K562 (cell line): ENCODE data around the gene MAGI3. TPM values are rescaled to one million over a fixed set of nuclear protein-coding genes. Genes with fewer than 3 reads are reported as not detected.

Source experiments
- ARHGAP35 ChIP-seq: fragments of 450-650 bp; IDR thresholded peaks from 2 replicates; pipeline ENCODE4 v1.6.1; 2018; ENCODE audit not compliant: partially characterized antibody
- HEY1 ChIP-seq: fragments of 250-450 bp; sonication (Bioruptor Pico); IDR thresholded peaks from 2 replicates; pipeline ENCODE4 v1.5.0; 2020; ENCODE audit warnings: mild to moderate bottlenecking, moderate library complexity, borderline replicate concordance
- HOXB6 ChIP-seq: fragments of 250-450 bp; sonication (Bioruptor Pico); IDR thresholded peaks from 2 replicates; pipeline ENCODE4 v1.5.1; 2022; ENCODE audit warnings: mild to moderate bottlenecking, borderline replicate concordance
- MCM2 ChIP-seq: fragments of 450-650 bp; IDR thresholded peaks from 2 replicates; pipeline ENCODE4 v1.6.1; 2017; ENCODE audit warnings: low read depth, mild to moderate bottlenecking
- NONO ChIP-seq, 2 experiments: fragments of 200-400 bp in 1 of 2; fragments of 450-650 bp in 1 of 2; formaldehyde crosslinking in 1 of 2; IDR thresholded peaks; 2 replicates each; pipeline ENCODE4 v1.6.1; 2017; ENCODE audit warnings: low read depth in 2 of 2, mild to moderate bottlenecking in 2 of 2, moderate library complexity in 2 of 2, low read length in 1 of 2
- NUFIP1 ChIP-seq: fragments of 450-650 bp; IDR thresholded peaks from 2 replicates; pipeline ENCODE4 v1.6.1; 2018; ENCODE audit not compliant: partially characterized antibody
- SIX5 ChIP-seq, 2 experiments: IDR thresholded peaks; 2 replicates each; pipeline ENCODE4 v1.6.1; 2011; ENCODE audit warnings: low read length in 2 of 2, borderline replicate concordance in 1 of 2, low read depth in 1 of 2, mild to moderate bottlenecking in 1 of 2, moderate library complexity in 1 of 2; ENCODE audit not compliant: insufficient read depth in 1 of 2
- SREBF2 ChIP-seq: sonication (generic); formaldehyde crosslinking; IDR thresholded peaks from 2 replicates; pipeline ENCODE4 v1.4.0; 2020; ENCODE audit warnings: mild to moderate bottlenecking, missing genetic modification reagents
- STAT6 ChIP-seq: sonication (generic); formaldehyde crosslinking; IDR thresholded peaks from 2 replicates; pipeline ENCODE4 v1.8.1; 2023; ENCODE audit warnings: mild to moderate bottlenecking, missing genetic modification reagents
- THRB ChIP-seq: fragments of 450-650 bp; formaldehyde crosslinking; conservative IDR thresholded peaks from 2 replicates; pipeline ENCODE4 v1.4.0; 2022; ENCODE audit warnings: mild to moderate bottlenecking, missing genetic modification characterization
- ZKSCAN3 ChIP-seq: fragments of 250-450 bp; sonication (Bioruptor Pico); IDR thresholded peaks from 2 replicates; pipeline ENCODE4 v1.4.0; 2020
- ZNF24 ChIP-seq: fragments of 450-650 bp; IDR thresholded peaks from 2 replicates; pipeline ENCODE4 v1.6.1; 2016
- ZNF41 ChIP-seq: fragments of 250-450 bp; sonication (Bioruptor Pico); conservative IDR thresholded peaks from 2 replicates; pipeline ENCODE4 v1.4.0; 2020; ENCODE audit warnings: mild to moderate bottlenecking
- ZNF445 ChIP-seq: fragments of 250-450 bp; sonication (Bioruptor Pico); IDR thresholded peaks from 2 replicates; pipeline ENCODE4 v1.4.0; 2020; ENCODE audit warnings: low read depth, mild to moderate bottlenecking, moderate library complexity
- ZNF583 ChIP-seq: fragments of 250-450 bp; sonication (Bioruptor Pico); IDR thresholded peaks from 2 replicates; pipeline ENCODE4 v1.4.0; 2020
- ZNF589 ChIP-seq: fragments of 200-800 bp; sonication (Bioruptor generic); IDR thresholded peaks from 2 replicates; pipeline ENCODE4 v1.6.1; 2016; ENCODE audit warnings: low read depth, missing genetic modification characterization, missing compliant biosample characterization
- ZNF609 ChIP-seq: sonication (generic); formaldehyde crosslinking; IDR thresholded peaks from 2 replicates; pipeline ENCODE4 v1.8.1; 2023; ENCODE audit warnings: missing genetic modification reagents, mild to moderate bottlenecking, borderline replicate concordance
- ZNF695 ChIP-seq: fragments of 450-650 bp; formaldehyde crosslinking; IDR thresholded peaks from 2 replicates; pipeline ENCODE4 v1.4.0; 2020; ENCODE audit warnings: mild to moderate bottlenecking, moderate library complexity
- polyA plus RNA-seq, 8 experiments: library from polyadenylated mRNA; depleted of rRNA in 4 of 8; stranded (reverse) in 5 of 8; unstranded in 3 of 8; fragments of >200 nt; fragmentation: Nextera tagmentation in 2 of 8; fragmentation: Illumina TruSeq in 1 of 8; extraction: Ambion mirVana in 2 of 8; extraction: Trizol in 1 of 8; gene quantifications; 2 replicates each; pipeline versions ENCODE4 v1.2.1 to v1.2.3, GENCODE V29; 2011 to 2014; ENCODE audit warnings: inconsistent platforms in 1 of 8, missing spikeins in 1 of 8
- total RNA-seq, 7 experiments: library from RNA; depleted of rRNA in 6 of 7; stranded (reverse); fragments of >200 nt in 6 of 7; fragmentation: Illumina TruSeq in 2 of 7; extraction: Trizol in 2 of 7; gene quantifications; 2 replicates each; pipeline versions ENCODE4 v1.2.1 to v1.2.3, GENCODE V29; 2011 to 2021; ENCODE audit warnings: low replicate concordance in 1 of 7

Gene MAGI3
- total and polyA plus RNA-seq, 9 of the 15 experiments (the other 6 are each of a cell fraction or from before 2014, with no cell fraction given), result 1.0 to 8.6 (median 5.5) TPM

GRCh38 chr1:113389953-113390834 is at the start of gene MAGI3 (continued):
- TF ChIP-seq SREBF2 (CRISPR knock-in tag) (no peak), NONO (IDR thresholded peaks at IDR 0.05; ENCODE audit: low read depth in 2 of 2, low read length in 1 of 2) (peak in 1 of 2 experiments; percentile 32; a peak in 1 of 4 replicates), STAT6 (CRISPR knock-in tag) (no peak), ZNF589 (CRISPR knock-in tag) (no peak), HOXB6 (CRISPR knock-in tag) (no peak), ZKSCAN3 (CRISPR knock-in tag) (no peak), ZNF445 (CRISPR knock-in tag) (no peak), ZNF24 (no peak), NUFIP1 (no peak), ZNF609 (no peak), MCM2 (no peak), ZNF41 (CRISPR knock-in tag) (no peak), SIX5 (IDR thresholded peaks at IDR 0.05; ENCODE audit: borderline replicate concordance in 1 of 2, insufficient read depth in 1 of 2, low read depth in 1 of 2, low read length in 2 of 2) (no peak), THRB (0 out of 2 replicates have a peak, but pooled peaks have one; percentile 51), ZNF695 (CRISPR knock-in tag) (no peak), ARHGAP35 (no peak), ZNF583 (CRISPR knock-in tag) (0 out of 2 replicates have a peak, but pooled peaks have one; percentile 50), HEY1 (CRISPR knock-in tag) (no peak)
